Measurements from ENCODE around the gene SLCO2A1.

The SLCO2A1 gene

DNA sequence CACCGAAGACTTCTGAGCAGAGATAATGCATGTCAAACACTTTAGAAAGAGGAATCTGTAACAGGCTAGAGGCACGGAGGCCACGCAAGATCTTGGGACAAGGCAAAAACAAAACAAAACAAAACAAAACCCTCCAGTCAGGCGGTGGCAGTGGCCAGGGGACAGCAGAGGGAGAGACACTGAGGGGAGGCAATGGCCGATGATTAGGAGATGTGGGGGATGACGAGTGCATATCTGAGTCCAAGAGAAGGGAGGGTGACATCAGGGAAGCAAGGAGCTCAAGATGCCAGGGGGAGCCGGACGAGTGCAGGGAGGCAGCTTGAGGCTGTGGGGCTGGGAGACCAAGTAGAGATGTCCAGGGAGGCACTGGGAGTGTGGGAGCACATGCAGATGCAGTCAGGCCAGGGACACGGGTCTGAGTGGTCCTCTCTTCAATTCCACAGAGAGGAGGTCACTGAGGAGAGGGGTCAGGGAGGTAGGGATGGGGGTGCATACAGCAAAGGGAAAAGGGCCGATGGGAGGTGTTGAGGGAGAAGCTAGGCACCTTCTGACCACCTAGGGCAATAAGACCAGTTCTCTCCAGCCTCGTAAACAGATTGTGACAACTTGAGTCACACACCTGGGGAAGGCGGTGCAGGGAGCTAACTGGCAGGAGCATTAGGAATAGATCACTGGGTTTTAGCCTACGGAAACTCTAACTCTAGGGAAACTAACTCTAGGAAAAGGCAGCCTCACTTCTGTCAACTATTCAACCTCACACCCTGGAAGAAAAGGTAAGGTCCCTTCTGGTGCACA, 29.6 kb downstream of the SLCO2A1 start:
- DNase-seq (ENCODE audit: low spot score), result no peak

DNA sequence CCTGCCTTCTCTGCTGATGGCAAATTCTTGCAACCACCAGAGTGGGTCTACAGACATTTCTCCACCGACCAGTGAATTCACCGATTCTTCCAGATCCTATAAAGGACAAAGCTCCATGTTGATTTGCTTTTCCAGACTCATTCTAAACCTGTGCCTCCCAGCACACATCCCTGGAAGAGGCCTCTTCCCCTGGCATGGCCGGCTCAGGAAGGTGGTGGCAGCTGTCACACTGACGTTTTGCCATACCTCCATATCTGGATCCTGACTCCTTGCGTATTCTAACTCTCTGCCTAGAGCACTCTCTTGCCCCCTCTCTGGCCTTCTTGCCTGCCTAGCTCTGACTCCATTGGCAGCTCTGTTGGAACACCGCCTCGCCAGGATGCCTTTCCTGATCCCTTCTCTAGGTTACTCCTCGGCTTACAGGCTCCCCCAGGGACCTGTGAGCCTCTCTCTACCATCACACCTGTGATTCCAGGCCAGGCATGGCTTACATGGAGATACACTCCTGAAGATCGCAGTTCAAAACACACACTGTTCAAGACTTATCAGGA, 31.0 kb downstream of the SLCO2A1 start:
- no peak for DNase-seq (ENCODE audit: low spot score)

- no peak for DNase-seq (ENCODE audit: low spot score)
Measured at GRCh38 chr3:133997871-133998635, 31.7 kb downstream of the SLCO2A1 start.

- DNase-seq (ENCODE audit: low spot score), result no peak
Measured at GRCh38 chr3:133996996-133997395, 32.7 kb downstream of the SLCO2A1 start.

GRCh38 chr3:133996251-133996661, 33.5 kb downstream of the SLCO2A1 start:
- no peak for DNase-seq (ENCODE audit: low spot score)

DNA sequence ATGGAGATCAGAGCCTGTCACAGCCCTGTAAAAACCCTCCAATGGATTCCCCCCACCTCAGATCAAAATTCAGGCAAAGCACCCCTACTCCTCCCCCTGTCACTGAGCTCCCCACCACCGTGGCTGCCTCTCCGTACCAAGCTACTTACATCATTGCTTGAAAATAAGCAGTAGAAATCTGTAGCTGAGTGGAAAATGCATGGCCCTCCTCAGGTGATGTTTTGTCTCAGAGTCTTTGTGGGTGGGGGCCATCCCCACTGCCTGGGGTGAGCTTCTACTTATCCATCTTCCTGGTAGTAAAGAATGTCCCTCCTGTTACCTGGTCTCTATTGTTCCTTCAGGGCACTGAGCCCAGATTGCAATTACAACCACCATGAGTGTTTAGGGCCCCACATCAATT, 34.5 kb downstream of the SLCO2A1 start:
- DNase-seq (ENCODE audit: low spot score), result no peak

DNA sequence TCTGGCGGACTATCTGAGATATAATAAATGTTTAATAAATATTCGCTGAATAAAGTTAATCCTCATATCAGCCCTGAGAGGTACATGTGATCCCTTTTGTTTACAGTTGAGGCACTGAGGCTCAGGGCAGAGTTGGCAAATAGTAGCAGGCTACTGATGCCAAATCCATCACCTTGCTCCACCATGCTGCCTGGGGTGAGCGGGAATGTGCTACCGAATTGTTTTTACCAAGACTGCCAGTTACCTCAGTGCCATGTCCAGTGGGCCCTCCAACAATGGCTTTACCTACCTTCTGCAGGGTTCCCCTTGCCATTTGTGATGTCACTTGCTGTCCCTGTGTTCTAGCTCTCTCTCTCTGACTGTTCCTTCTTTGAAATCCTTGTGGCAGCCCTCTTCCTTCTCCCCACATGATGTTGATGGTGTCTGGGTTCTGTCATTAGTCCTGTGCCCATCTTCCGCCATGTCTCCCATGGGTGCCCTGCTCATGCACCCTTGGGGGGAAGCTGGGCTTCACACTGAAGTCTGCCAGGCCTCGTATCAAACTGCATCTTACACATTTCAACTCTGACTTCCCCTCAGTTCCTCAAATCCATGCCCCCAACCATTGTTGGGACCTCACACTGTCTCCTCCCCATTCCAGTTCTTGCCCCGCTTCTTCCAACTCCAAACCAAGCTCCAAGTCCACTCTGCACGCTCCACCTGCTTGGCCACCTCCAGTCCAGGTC, 35.4 kb downstream of the SLCO2A1 start:
- DNase-seq (ENCODE audit: low spot score), result no peak

GRCh38 chr3:133992951-133993620, 36.6 kb downstream of the SLCO2A1 start:
- DNase-seq (ENCODE audit: low spot score), result no peak

DNA sequence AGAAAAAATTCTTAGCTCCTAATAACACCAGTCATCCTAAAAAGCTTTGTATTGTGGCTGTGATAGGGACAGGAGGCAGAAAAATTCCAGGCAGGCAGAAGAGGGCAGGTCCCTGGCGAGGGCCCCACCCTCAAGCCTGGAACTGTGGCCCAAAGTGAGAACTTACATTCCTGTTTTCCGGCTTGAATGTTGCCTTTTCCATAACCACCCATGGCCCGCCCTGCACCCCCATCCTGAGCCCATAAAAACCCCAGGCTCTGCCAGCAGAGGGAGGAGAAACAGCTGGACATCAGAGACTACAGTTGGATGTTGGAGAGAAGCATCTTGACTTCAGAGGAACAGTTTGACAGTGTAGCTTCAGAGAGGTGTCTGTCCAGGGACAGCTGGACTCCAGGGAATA, 37.3 kb downstream of the SLCO2A1 start:
- DNase-seq (ENCODE audit: low spot score), result no peak

DNA sequence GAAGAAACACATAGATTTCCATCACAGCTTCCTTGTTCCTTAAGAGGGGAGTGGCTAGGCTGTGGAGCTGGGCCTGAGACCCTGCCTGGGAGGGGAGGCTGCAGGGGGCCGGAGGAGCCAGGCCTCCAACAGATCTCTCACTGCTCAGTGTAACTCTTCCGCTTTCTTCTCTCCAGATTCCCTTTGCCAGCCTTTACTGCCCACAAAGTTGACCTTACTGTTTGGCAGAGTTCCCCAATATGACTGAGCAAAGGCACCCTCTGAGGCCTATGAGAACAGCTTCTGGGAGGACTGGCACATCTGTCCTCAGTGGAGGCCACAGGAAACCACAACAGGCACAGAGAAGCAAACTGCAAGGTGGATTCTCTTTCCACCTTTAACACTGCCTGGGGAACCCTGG, 38.1 kb downstream of the SLCO2A1 start:
- DNase-seq (ENCODE audit: low spot score), result no peak

DNA sequence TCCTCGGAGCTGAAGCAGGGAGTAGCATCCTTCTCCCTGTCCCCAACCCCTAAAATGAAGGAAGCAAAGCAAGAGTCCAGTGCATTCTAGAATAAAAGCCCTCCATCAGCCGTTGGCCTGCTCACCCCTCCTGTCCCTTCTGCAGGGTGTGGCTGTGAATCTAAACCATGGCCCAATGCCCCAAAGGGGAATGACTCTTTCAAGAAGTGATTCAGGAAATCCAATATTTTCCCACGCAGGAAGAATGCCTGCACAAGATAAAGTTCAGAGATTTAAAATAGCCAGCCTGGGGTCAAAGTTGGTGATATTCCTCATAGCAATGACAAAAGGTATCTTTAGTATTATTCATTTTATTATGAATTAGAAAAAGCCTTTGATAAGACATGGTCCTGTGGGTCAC, 38.5 kb downstream of the SLCO2A1 start:
- DNase-seq (ENCODE audit: low spot score), result no peak

DNA sequence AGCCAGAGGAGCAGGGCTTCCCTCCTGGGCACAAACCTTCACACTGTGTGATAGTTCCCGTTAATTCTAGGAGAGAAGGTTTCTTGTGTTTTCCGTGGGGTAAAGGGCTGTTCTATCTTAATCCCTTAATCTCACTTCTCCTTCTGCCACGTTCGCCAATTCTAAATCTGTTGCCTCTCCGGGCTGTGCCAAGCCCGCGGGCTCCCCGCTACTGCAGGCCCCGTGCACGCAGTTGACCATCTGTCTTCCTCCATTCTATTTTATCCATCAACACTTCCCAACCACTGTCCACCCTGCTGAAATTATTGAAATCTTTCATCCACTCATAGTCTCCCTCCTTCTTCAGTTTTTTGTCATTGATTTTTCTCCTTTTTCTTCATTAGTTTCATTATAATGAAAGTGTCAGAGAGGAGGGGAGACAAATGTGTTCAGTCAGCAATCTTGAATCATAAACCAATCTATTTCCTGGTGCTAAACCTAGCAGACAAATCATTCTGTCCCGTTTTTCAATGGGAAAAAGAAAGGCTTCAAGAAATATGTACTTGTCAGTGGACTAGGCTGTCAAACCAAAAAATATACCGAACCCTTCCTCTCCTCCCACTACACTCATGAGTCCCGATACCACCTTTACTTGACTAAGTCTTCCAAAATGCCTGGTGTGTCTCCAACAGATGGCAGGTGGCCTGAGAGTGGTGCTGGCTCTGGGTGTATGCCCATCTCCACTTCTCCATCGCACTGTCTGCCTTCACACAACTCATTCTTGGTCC, 39.6 kb downstream of the SLCO2A1 start:
- DNase-seq (ENCODE audit: low spot score), result no peak

GRCh38 chr3:133988631-133989161, 41.0 kb downstream of the SLCO2A1 start:
- no peak for DNase-seq (ENCODE audit: low spot score)

DNA sequence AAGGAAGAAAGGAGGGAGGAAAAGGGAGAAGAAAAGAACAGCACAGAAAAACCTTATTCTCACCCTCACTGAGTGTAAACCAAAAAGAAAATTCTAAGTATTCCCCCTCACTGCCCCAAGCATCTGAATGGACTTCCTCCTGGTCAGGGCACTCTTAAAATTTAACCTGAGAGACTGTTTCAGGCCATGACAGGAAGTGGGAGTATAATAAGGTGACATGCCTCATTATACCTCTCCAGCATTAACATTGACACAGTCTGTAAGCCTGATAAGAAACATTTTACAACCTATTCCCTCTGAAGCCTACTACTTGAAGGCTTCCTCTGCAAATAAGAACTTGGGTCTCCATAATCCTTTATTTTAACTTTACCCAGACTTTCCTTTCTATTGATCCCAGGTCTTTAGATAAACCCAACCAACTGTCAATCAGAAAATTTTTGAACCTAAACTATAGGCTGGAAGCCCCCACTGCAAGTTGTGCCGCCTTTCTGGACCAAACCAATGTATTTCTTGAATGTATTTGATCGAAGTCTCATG, 41.7 kb downstream of the SLCO2A1 start:
- DNase-seq (ENCODE audit: low spot score), result no peak

- no peak for DNase-seq (ENCODE audit: low spot score)
Measured at GRCh38 chr3:133987136-133987535, 42.6 kb downstream of the SLCO2A1 start.

DNA sequence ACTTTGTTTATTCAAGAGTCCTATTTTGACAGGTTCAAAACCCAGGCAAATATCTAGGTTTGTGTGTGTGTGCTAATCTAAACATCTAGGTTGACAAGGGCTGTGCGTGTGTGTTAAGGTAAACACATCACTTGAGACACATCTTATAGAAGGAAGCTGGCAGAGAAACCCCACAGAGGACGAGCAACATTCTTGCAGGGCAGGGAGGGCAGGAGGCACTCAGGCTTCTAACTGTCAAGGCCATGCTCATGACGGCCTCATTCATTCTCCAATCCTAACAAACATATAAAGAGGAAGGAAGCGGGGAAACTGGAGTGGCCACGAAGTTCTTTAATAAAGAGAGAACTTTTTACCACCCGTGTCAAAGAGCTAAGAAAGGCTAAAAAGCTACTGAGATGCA, 43.4 kb downstream of the SLCO2A1 start:
- no peak for DNase-seq (ENCODE audit: low spot score)

DNA sequence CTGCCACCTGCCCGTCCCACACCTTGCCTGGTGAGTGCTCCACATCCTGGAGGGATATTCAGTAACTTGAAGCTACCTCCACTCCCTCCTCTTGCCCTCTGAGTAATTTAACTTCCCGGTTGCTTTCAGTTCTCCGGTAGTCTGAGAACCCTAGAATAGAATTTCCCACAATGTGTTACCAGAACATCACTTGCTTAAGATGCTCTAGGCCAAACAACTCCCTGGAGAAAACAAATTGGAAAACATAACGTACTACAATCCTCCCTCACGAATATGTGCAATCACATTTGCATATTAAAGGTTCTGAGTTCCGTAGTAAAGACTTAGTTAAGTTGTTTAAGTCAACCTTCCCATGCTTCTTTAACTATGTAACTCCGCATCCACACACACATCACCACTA, 44.8 kb downstream of the SLCO2A1 start:
- no peak for DNase-seq (ENCODE audit: low spot score)

GRCh38 chr3:133983576-133984560, 45.9 kb downstream of the SLCO2A1 start:
- no peak for DNase-seq (ENCODE audit: low spot score)

GRCh38 chr3:133983126-133983525, 46.6 kb downstream of the SLCO2A1 start:
- DNase-seq (ENCODE audit: low spot score), result no peak
